GM21526 (cell line): ENCODE results near the gene P3H2.

ENCODE experiments used
- ATAC-seq: cut with Tn5 transposase; IDR thresholded peaks from one replicate; pipeline ENCODE4 v1.9.1; 2021; ENCODE audit warnings: moderate library complexity; ENCODE audit not compliant: unreplicated experiment, low FRiP score

The P3H2 gene

DNA sequence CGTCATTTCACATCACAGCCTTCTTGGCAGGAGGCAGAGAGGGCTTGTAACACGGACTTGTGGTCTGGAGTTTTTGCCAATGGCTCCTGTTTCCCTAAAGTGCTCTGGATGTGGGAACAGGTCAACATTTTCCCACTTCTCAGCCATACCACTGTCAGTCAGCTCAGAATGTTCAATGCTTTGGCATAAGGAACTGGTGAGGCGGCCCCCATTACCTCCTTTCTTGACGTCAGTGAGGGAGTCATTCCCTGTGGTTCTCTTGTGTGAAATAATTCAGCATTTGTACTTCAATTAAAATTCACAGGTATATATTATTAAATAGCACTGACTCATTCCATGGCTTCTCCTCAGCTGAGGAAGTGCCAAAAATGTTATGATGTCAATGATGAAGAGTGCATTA lies 167.1 kb downstream of the P3H2 start:
- no peak for ATAC-seq

DNA sequence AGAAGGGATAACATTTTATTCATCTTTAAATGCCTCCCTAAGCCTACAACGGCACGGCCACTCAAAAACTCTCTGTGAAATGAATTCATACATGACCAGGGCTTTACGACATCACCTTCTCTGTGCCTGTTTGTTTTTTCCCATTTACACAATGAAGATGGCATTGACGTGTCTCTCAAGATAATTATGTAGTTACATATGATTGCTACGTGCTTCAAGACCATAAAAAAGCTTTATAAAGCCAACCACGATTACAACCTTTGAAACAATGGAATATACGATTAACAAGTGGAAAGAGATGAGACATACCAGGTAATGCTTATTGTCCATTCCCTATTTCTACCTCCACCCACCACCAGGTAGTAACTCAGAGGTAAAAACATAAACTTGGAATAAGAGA lies 168.4 kb downstream of the P3H2 start:
- ATAC-seq: no peak

GRCh38 chr3:189950258-189950657 lies 170.4 kb downstream of the P3H2 start:
- ATAC-seq: no peak

DNA sequence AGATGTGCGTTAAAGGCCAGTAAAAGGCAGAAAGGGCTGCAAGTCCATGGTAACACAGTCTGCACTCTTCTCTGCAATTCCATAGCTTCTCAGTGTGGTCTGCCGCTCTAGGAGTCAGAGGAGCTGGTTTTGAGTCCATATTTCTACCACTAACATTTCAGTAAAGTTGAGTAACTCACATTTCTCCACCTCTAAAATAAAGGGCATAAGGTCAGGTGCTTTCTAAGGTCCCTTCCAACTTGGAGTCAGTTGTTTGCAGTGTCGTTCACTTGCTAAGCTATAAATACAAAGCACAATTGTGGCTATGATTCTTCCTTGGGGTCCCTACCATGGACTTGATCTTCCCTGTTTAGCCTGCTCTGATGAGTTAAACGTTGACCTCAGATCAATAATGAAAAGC lies 171.1 kb downstream of the P3H2 start:
- no peak for ATAC-seq

GRCh38 chr3:189948724-189949045 lies 172.0 kb downstream of the P3H2 start:
- no peak for ATAC-seq

DNA sequence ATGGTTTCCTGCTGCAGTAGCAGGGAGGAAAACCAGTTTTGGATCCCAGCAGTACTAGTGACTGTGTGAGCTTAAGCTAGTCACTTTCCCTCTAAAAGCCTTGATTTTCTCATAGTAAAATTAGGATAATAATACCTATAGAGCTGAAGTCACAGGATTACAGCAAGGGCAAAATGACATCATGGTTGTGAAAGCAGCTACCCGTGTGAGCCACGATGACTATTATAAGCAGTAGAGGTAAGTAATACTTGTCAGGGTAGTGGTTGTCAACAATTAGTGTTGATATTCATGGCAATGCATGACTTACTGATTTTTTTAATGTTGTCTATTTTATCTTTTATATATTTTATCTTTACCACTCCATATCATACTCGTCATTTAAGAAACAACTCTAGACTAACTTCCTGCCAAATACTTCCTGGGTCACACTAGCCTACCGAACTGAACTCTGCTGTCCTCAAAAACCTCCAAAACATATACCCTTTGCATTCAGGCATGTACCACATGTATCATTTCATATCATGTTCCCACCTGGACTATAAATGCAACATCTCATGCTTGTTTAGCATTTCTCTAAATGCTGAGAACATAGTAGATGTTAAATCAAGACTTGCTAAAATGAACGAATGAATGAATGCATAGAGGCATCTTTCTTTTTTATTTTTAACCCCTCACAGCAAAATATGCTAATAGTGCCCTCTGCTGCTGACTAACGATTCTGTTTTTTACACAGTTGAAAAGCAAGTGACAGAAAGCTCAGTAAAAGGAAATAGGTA lies 172.6 kb downstream of the P3H2 start:
- ATAC-seq: no peak

DNA sequence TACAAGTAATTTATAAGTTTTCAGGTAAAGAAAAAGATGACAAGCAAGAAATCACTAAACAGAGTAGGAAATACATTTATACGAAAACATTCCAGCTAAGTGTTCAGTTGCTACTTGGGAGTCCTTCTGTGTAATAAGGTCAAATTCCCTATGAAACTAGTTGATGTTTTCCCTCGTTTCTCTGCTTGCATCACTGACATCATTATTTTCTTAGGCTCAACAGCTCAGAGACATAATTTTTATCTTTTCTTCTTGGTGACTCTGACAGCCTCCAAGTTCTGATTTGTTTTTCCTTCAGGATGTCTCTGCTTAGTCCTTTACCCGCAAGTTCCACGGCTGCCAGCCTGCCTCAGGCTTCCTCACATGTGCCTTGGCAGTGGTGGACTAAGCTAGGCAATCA lies 173.6 kb downstream of the P3H2 start:
- ATAC-seq: no peak

DNA sequence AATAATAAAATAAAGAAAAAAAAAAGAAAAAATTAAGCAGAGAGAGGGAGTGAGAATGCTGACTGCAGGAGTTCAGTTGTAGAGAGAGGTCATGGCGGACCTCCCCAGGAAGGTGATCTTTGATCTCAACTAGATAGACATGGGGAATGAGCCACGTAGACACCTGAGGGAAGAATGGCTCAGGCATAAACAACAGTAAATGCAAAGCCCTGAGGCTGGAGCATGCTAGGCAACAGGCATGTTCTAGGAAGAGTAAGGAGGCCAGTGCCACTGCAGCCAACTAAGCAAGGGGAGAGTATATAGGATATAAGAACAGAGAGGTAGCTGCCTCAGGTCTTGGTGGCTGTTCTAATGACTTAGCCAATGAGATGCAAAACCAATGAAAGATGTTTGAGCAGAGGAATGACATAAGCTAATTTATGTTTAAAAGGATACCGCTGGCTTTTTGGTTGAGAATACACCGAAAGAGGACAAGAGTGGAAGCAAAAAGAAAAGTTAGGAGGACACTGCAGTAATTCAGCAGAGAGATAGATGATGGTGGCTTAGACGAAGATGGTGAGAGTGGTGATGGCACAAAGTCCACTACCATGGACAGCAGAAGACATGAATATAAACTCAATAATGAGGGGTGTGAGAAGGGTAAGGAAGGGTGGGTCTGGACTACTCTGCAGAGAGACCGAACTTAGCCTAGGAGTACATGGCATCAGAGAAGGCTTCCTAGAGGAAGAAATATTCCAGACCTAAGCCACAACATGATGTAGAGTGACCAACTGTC lies 174.6 kb downstream of the P3H2 start:
- ATAC-seq: no peak

GRCh38 chr3:189944285-189945145 lies 176.2 kb downstream of the P3H2 start:
- ATAC-seq: no peak

DNA sequence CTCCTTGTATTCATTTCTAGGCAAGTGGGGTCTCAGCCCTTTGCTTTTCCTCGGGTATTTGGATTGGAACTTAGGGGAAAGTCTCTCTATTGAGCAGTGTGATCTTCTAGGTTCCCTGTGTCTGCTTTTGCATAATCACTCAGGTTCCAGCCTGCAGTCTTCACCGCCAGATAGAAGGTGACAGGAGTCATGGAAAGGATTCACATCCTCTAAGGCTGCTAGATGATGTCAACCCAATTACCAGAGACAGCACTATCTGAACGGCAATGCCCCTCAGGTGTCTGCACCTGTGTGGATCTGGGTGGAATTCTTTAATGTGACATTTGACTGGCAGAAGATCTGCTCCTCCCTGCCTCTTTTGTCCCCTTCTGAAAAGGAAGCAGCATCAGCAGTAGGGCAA lies 177.7 kb downstream of the P3H2 start:
- ATAC-seq: no peak

DNA sequence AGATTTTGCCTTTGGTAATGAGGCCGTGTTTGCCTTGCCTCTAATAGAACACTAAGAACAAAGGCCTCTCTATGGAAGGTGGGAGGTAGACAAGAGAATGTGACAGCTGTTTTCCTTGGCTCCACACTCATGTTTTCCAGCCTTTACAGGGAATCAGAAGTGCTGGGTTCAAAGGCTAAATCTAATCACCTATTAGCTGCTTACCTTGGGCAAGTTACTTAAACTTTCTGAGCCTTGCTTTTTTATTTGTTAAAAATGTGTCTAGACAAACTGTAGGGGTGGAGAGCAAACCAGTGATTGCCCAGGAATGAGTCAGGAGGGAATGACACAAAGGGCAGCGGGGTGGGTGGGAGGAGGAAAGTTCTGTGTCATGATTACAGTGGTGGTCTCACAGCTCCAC lies 179.0 kb downstream of the P3H2 start:
- ATAC-seq: no peak

DNA sequence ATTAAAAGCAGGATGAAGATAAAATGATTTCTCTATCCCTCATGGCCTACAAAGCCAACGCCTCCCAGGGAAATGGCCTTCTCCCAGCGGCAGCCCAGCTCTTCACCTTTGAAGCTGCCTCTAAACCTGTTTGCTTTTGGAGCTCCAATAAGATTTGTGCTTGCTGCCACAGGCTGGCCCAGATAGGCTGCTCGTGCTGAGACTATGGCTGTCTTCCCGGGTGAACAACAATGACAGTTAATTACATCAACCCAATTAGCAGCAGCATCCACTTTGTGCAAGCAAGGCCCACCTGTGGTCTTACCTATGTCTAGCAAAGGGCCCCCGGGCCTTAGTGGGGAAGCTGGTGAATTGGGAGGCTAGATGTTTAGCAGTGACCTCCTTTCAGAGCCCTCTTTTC lies 179.6 kb downstream of the P3H2 start:
- ATAC-seq: no peak

DNA sequence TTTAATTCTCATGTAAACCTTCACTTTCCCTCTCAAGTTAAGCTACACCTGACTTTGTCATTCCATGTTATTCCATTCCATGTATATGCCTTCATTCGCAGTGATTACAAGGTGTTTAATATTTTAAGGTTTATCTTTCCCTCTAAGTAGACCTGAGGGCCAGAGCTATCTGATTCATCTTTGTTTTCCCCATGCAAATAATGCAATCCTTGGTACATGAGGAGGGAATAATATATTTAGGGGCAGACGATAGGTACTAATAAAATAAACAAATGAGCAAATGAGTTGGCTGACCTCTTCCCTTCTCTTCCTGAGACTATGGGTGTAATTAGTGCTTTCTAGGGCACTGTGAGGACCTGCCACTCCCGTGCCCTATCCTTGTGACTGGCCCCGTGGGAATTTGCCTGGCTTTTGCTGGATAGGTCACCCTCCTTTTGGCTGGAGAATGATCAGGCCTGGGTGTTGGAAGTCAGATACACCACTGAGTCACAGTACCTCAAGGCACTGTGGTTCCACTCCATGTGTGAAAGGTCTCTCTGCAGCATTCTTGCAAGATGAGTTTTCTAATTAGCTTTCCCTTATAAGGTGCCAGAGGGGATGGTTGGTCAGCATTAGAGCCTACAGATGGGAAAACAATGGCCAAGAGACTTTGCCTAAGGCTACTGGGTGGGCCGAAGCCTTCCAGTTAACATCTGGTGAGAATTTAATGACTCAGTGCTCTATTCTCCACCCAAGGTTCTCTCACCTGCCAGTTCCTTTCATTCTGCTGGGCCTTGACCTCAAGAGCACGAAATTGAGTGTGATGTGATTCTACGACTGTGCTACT lies 183.2 kb downstream of the P3H2 start:
- no peak for ATAC-seq

DNA sequence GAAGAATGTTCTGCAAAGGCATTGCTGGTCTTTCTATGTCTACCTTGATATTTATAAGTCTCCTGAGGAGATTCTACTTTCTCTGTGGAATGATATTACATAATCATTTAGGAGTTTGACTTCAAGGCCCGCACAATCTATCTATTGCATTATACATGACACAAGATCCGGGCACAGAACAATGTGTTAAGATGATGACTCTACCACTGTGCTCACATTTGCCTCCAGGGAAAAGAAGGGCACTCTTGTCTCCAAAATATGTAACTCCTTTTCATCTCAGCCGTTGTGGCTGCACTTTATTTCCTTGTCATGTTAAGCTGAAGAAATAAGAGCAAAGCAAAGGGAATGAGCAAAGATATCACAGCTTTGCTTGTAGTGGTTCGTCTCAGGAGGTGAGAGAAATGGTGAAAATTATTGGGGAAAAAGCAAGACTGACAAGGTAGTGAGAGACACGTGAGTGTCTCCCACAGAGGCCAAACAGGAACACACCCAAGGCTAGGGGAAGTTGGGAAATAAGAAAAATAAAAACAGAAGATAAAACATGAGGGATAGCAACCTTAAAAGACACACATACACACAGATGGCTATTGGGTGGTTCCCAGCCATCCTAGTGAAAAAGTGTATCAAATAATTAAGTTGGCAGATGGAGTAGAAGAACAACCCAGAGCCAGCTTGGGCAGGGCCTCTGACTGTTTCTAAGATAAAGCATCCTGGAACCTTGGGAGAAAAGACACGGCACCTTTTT lies 184.3 kb downstream of the P3H2 start:
- no peak for ATAC-seq

DNA sequence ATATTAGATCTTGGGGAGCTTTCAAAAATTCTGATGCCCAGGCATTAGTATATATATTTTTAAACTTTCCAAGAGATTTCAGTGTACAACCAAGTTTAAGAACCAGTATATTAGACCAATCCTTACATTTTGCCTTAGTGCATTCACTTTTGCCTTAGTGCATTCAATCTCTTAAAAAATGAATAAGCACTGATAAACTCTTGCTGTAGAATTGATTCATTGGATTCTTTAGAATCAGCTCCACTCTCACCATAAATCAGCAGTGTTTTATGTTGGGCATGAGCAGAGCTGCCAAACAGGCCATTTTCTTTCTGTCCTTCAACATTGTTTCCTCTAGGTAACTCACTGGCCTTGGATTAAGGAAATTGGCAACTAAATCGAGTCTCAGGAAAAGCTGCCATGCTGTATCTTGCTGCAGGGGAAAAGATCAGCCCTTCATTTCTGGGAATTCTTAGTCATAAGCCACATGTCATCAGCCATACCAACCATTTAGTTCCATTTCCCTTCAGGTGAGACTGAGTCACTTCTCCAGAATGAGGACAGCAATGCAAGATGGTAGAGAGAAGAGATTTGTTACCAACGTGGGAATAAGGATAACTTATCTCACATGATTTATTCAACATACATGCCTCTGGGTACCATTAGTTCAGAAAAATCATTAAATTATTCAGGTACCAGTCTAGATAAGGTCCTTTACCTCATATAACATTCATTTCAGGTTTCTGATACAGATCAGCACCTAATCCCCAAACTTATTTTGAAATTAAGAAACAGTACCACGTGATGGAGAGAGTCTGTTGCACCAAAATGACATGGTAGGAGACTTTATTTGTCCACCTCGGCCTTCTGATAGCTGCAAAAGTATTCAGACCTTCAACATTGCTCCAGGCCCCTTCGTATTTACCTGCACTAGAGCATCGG lies 192.5 kb downstream of the P3H2 start:
- ATAC-seq: no peak

- ATAC-seq: no peak
These were observed 198.9 kb downstream of the P3H2 start for GRCh38 chr3:189921770-189922169.

DNA sequence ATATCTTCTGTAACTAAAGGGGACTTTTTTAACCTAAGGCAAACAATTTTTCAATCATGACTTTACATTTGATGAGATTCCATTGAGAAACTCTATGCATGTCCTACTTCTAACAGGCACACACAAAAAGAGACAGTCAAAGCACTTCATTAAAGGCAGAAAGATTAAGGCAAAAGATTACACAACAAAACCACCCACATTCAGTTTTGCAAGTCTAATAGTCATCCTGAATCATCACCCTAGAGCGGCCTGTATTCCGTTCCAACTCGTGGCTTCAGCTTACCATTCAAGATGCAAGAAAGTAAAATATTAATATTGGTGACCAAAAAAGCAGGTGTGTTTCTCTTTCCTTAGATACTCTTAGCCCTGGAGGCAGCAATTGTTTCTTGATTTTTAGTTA lies 205.9 kb downstream of the P3H2 start:
- ATAC-seq: no peak

DNA sequence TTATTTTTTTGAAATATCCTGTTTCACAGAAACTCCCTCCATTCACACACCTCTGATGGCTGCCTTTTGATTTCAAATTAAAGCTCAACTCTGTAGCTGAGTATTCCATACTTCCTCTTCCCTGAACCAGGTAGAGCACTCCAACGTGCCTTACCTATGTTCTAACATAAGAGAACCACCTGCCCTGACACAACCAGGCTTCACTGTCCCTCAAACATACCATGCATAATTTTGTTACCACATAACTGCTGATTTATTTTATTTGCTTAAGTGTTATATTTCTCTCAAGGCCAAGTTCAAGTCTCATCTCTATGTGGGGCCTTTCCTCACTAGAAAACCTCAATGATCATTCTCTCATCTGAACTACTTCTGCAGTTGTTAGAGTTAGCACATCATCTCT lies 209.7 kb downstream of the P3H2 start:
- no peak for ATAC-seq

DNA sequence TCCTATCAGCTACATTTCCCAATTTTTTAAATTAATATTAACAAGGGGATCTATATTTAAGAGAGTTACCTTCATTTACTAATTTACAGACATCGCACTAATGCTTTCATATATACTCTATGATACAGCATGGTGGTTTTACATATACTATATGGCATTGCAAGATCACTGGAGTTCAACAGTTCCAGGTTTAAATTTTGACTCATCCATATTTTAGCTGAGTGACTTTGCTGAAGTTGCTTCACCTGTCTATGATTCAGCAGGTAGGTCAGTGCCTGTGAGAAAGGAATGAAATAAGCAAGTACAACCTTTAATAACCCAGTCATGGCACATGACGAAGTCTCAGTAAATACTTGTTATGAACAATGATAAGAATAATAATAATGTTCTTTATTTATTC lies 211.1 kb downstream of the P3H2 start:
- ATAC-seq: no peak
